GM23248 (cell line): Measurements from ENCODE around the gene PGAP6. TPM values are rescaled to one million over a fixed set of nuclear protein-coding genes. Genes with fewer than 3 reads are reported as not detected.

Experiments
- DNase-seq: peaks from one replicate; pipeline ENCODE4 v3.0.0-alpha.2; 2015
- H2AFZ ChIP-seq: fragments of 200-600 bp; sonication (generic); 2 replicates; pipeline ENCODE4 v1.6.1; 2016; ENCODE audit warnings: antibody characterized with exemption
- H3F3A ChIP-seq: fragments of 200-600 bp; sonication (generic); 2 replicates; pipeline ENCODE4 v1.6.1; 2016; ENCODE audit warnings: mild to moderate bottlenecking, antibody characterized with exemption, mixed run types; ENCODE audit not compliant: insufficient read depth
- H3K27ac ChIP-seq: fragments of 200-600 bp; sonication (generic); 2 replicates; pipeline ENCODE4 v1.5.1; 2016; ENCODE audit warnings: mild to moderate bottlenecking
- H3K27me3 ChIP-seq: fragments of 200-600 bp; sonication (generic); replicated peaks from 2 replicates; pipeline ENCODE4 v1.6.1; 2016; ENCODE audit warnings: mild to moderate bottlenecking; ENCODE audit not compliant: insufficient read depth
- H3K36me3 ChIP-seq: fragments of 200-600 bp; sonication (generic); 2 replicates; pipeline ENCODE4 v1.6.1; 2016; ENCODE audit warnings: low read depth, mild to moderate bottlenecking
- H3K4me1 ChIP-seq: fragments of 200-600 bp; sonication (generic); 2 replicates; pipeline ENCODE4 v1.6.1; 2016; ENCODE audit warnings: mild to moderate bottlenecking; ENCODE audit not compliant: insufficient read depth
- H3K4me2 ChIP-seq: fragments of 200-600 bp; sonication (generic); one replicate; pipeline ENCODE4 v1.6.1; 2016; ENCODE audit warnings: mild to moderate bottlenecking; ENCODE audit not compliant: unreplicated experiment
- H3K4me3 ChIP-seq: fragments of 200-600 bp; sonication (generic); 2 replicates; pipeline ENCODE4 v1.5.1; 2016; ENCODE audit warnings: mild to moderate bottlenecking
- H3K79me2 ChIP-seq: fragments of 200-600 bp; sonication (generic); 2 replicates; pipeline ENCODE4 v1.6.1; 2016; ENCODE audit warnings: mild to moderate bottlenecking; ENCODE audit not compliant: insufficient read depth
- H3K9ac ChIP-seq: fragments of 200-600 bp; sonication (generic); 2 replicates; pipeline ENCODE4 v1.6.1; 2016; ENCODE audit warnings: mild to moderate bottlenecking
- H3K9me2 ChIP-seq: fragments of 200-600 bp; sonication (generic); 2 replicates; pipeline ENCODE4 v1.6.1; 2016; ENCODE audit warnings: mixed run types, mild to moderate bottlenecking, moderate library complexity; ENCODE audit not compliant: insufficient read depth
- H3K9me3 ChIP-seq: fragments of 200-600 bp; sonication (generic); one replicate; pipeline ENCODE4 v1.6.1; 2017; ENCODE audit warnings: low read depth
- H4K20me1 ChIP-seq: fragments of 200-600 bp; sonication (generic); 2 replicates; pipeline ENCODE4 v1.6.0; 2016; ENCODE audit not compliant: insufficient read depth
- EZH2 ChIP-seq: fragments of 200-600 bp; sonication (generic); IDR thresholded peaks from 2 replicates; pipeline ENCODE4 v1.6.1; 2018; ENCODE audit warnings: antibody characterized with exemption, mild to moderate bottlenecking; ENCODE audit not compliant: insufficient read depth, poor library complexity, severe bottlenecking
- EZH2phosphoT487 ChIP-seq: fragments of 200-600 bp; sonication (generic); IDR thresholded peaks from 2 replicates; pipeline ENCODE4 v1.6.1; 2018; ENCODE audit warnings: antibody characterized with exemption, moderate library complexity, mild to moderate bottlenecking, low read depth; ENCODE audit not compliant: insufficient read depth
- WGBS, 2 experiments: methylation state at CpG; one replicate each; pipeline ENCODE4 v1.1.6; 2015 to 2017; ENCODE audit warnings: low lambda C conversion rate in 2 of 2, low coverage in 1 of 2; ENCODE audit errors: missing lambda C conversion rate in 2 of 2; 5-methylcytosine and 5-hydroxymethylcytosine counted together
- in situ Hi-C: fragments of 300-500 bp; cut with MboI; formaldehyde crosslinking; loops from 2 replicates; pipeline ENCODE4 v1.15.0; 2020
- polyA plus RNA-seq: library from polyadenylated mRNA; unstranded; fragments of >200 nt; fragmentation: Nextera tagmentation; extraction: Ambion mirVana; gene quantifications from 2 replicates; pipeline ENCODE4 v1.2.1, GENCODE V29; 2016
- total RNA-seq: library from RNA; depleted of rRNA; stranded (reverse); fragments of >200 nt; shearing (Covaris generic); gene quantifications from 2 replicates; pipeline ENCODE4 v1.2.3, GENCODE V29; 2014

PGAP6 gene
- total and polyA plus RNA-seq, 2 experiments from 2014 or later: 16.4 to 78.4 TPM

GRCh38 chr16:340370-341091 is 41.2 kb downstream of the PGAP6 start:
- Histone ChIP-seq H3K4me2 (no peak overlapping the region), H3K9me3 (no peaks in the 10 kb centered on the region), H3K4me1 (no peaks in the 10 kb centered on the region), H4K20me1 (peaks cover 4% of the 10 kb centered on the region; the same call in 1 of the 2 replicates), H2AFZ (no peak overlapping the region), H3K9me2 (no peaks in the 10 kb centered on the region), H3K27me3 (no peaks in the 10 kb centered on the region), H3K9ac (no peak overlapping the region), H3K4me3 (no peak overlapping the region), H3K36me3 (no peaks in the 10 kb centered on the region; the same call in none of the 2 replicates), H3F3A (no peaks in the 10 kb centered on the region), H3K79me2 (peaks cover 100% of the 10 kb centered on the region), H3K27ac (no peak overlapping the region)
- in situ Hi-C loops: no loop called here
- 91 to 94% methylated on average over 23 of the region's 23 CpGs for WGBS, 2 experiments
- no peak for DNase-seq
- TF ChIP-seq EZH2 (no peak), EZH2phosphoT487 (no peak)

GRCh38 chr16:339680-340079 is 42.1 kb downstream of the PGAP6 start:
- 96% methylated on average over 5 of the region's 5 CpGs for WGBS, 2 experiments
- no peaks in the 10 kb centered on the region for H3K27me3 ChIP-seq

GRCh38 chr16:337975-338575 is 43.7 kb downstream of the PGAP6 start:
- Histone ChIP-seq H4K20me1 (peaks cover 9% of the 10 kb centered on the region; the same call in 1 of the 2 replicates), H3K4me2 (no peak overlapping the region), H3K27me3 (no peaks in the 10 kb centered on the region), H3K9me3 (no peaks in the 10 kb centered on the region), H3K4me1 (no peaks in the 10 kb centered on the region), H3K9me2 (no peaks in the 10 kb centered on the region), H3K9ac (no peak overlapping the region), H3K79me2 (peaks cover 100% of the 10 kb centered on the region), H3K36me3 (no peaks in the 10 kb centered on the region), H3K4me3 (no peak overlapping the region), H2AFZ (no peak overlapping the region), H3K27ac (no peak overlapping the region), H3F3A (no peaks in the 10 kb centered on the region)
- TF ChIP-seq EZH2 (no peak), EZH2phosphoT487 (no peak)
- DNase-seq: no peak
- WGBS, 2 experiments: 82% methylated on average over 21 of the region's 21 CpGs
- in situ Hi-C loops: no loop called here

More at GRCh38 chr16:339680-340079, 42.1 kb downstream of the PGAP6 start:
- no peak overlapping the region for H3K4me3 ChIP-seq
- no peak overlapping the region for H2AFZ ChIP-seq
- DNase-seq: no peak
- in situ Hi-C loops: no loop called here
- no peak overlapping the region for H3K9ac ChIP-seq
- H3K4me1 ChIP-seq: no peaks in the 10 kb centered on the region
- H3F3A ChIP-seq: no peaks in the 10 kb centered on the region
- no peaks in the 10 kb centered on the region for H3K9me2 ChIP-seq
- H3K79me2 ChIP-seq: peaks cover 100% of the 10 kb centered on the region
- no peak overlapping the region for H3K27ac ChIP-seq
- TF ChIP-seq EZH2phosphoT487 (no peak), EZH2 (no peak)
- H3K4me2 ChIP-seq: no peak overlapping the region
- no peaks in the 10 kb centered on the region for H3K9me3 ChIP-seq
- no peaks in the 10 kb centered on the region; the same call in 1 of the 2 replicates for H3K36me3 ChIP-seq
- peaks cover 5% of the 10 kb centered on the region; the same call in 1 of the 2 replicates for H4K20me1 ChIP-seq

- no peak overlapping the region for H3K9ac ChIP-seq
- no peaks in the 10 kb centered on the region for H3F3A ChIP-seq
- 83 to 84% methylated on average over 10 of the region's 10 CpGs for WGBS, 2 experiments
- no peaks in the 10 kb centered on the region for H3K27me3 ChIP-seq
- H3K36me3 ChIP-seq: no peaks in the 10 kb centered on the region
- no peaks in the 10 kb centered on the region for H3K9me2 ChIP-seq
- no peaks in the 10 kb centered on the region for H3K9me3 ChIP-seq
- no peak overlapping the region for H3K27ac ChIP-seq
- no peak for TF ChIP-seq EZH2phosphoT487
- TF ChIP-seq EZH2: no peak
- H3K4me1 ChIP-seq: no peaks in the 10 kb centered on the region
- DNase-seq: no peak
- H2AFZ ChIP-seq: no peak overlapping the region
- no peak overlapping the region for H3K4me3 ChIP-seq
- in situ Hi-C loops: no loop called here
- peaks cover 100% of the 10 kb centered on the region for H3K79me2 ChIP-seq
- H4K20me1 ChIP-seq: peaks cover 9% of the 10 kb centered on the region; the same call in 1 of the 2 replicates
- no peak overlapping the region for H3K4me2 ChIP-seq
Observed at GRCh38 chr16:337437-337836, 44.3 kb downstream of the PGAP6 start.
